Measurements from ENCODE around the gene GABRB3. TPM values are rescaled to one million over a fixed set of nuclear protein-coding genes. Genes with fewer than 3 reads are reported as not detected.
A peak's percentile ranks its signal among the peaks of the same experiment; 100 is the strongest.

The GABRB3 gene
- total RNA-seq, 1 donor from 2014 or later, result 8.8 TPM

- H3K27me3 ChIP-seq, result no peaks in the 10 kb centered on the region
- Mint-ChIP-seq H3K27ac (no peak overlapping the region), H3K27me3 (ENCODE audit: insufficient read depth, low read depth) (no peaks in the 10 kb centered on the region), H3K4me3 (no peak overlapping the region), H3K36me3 (peaks cover 4% of the 10 kb centered on the region), H3K9me3 (peaks cover 17% of the 10 kb centered on the region), H3K4me1 (peaks cover 7% of the 10 kb centered on the region)
- no peaks in the 10 kb centered on the region for H3F3A ChIP-seq (ENCODE audit: low read depth)
- no peaks in the 10 kb centered on the region for H3K4me1 ChIP-seq
- TF ChIP-seq EZH2 (IDR thresholded peaks at IDR 0.05), result no peak
- TF ChIP-seq, protein P1, sequence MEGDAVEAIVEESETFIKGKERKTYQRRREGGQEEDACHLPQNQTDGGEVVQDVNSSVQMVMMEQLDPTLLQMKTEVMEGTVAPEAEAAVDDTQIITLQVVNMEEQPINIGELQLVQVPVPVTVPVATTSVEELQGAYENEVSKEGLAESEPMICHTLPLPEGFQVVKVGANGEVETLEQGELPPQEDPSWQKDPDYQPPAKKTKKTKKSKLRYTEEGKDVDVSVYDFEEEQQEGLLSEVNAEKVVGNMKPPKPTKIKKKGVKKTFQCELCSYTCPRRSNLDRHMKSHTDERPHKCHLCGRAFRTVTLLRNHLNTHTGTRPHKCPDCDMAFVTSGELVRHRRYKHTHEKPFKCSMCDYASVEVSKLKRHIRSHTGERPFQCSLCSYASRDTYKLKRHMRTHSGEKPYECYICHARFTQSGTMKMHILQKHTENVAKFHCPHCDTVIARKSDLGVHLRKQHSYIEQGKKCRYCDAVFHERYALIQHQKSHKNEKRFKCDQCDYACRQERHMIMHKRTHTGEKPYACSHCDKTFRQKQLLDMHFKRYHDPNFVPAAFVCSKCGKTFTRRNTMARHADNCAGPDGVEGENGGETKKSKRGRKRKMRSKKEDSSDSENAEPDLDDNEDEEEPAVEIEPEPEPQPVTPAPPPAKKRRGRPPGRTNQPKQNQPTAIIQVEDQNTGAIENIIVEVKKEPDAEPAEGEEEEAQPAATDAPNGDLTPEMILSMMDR (IDR thresholded peaks at IDR 0.05), result no peak
- no peak overlapping the region for H3K4me3 ChIP-seq
- H3K4me2 ChIP-seq, result no peak overlapping the region
- H4K20me1 ChIP-seq (ENCODE audit: low read depth), result no peaks in the 10 kb centered on the region
- peaks cover 5% of the 10 kb centered on the region for H3K9me3 ChIP-seq (ENCODE audit: low read depth)
- no peaks in the 10 kb centered on the region for H3K36me3 ChIP-seq
- no peaks in the 10 kb centered on the region for H3K79me2 ChIP-seq (ENCODE audit: low read depth)
- peak overlapping the region; percentile 48 for H2AFZ ChIP-seq (replicated peaks)
- H3K27ac ChIP-seq, result no peak overlapping the region
- H3K9ac ChIP-seq, result no peak overlapping the region
- DNase-seq (ENCODE audit: low spot score), result no peak
These were observed 177.3 kb downstream of the GABRB3 start for GRCh38 chr15:26595611-26596010.

DNA sequence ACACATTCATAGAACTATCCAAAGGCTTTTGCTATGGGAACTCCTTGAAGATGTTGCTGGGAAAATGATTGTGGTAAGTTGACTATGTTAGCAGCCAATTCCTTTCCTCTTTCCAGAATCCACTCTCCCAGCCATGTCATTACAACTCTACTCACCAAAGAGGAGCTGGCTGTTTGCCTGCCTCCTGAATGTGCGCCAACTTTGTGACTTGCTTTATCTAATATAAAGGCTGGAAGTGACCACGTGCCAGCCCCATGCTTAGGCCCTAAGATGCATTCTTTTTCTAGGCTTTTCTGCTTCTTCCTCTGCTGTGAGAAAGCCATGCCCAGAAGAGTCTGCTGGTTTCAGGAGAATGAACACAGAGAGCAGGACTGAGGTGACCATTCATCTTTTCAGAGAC, 182.2 kb downstream of the GABRB3 start:
- H3K79me2 ChIP-seq (ENCODE audit: low read depth), result no peaks in the 10 kb centered on the region
- no peak overlapping the region for H3K4me2 ChIP-seq
- Mint-ChIP-seq H3K36me3 (no peaks in the 10 kb centered on the region), H3K27me3 (ENCODE audit: insufficient read depth, low read depth) (no peaks in the 10 kb centered on the region), H3K4me1 (no peaks in the 10 kb centered on the region), H3K4me3 (no peak overlapping the region), H3K27ac (no peak overlapping the region), H3K9me3 (no peaks in the 10 kb centered on the region)
- H3K27me3 ChIP-seq, result no peaks in the 10 kb centered on the region
- H3K9me3 ChIP-seq (ENCODE audit: low read depth), result no peaks in the 10 kb centered on the region
- H4K20me1 ChIP-seq (ENCODE audit: low read depth), result no peaks in the 10 kb centered on the region
- H3K9ac ChIP-seq, result no peak overlapping the region
- H3K36me3 ChIP-seq, result no peaks in the 10 kb centered on the region
- no peak for DNase-seq (ENCODE audit: low spot score)
- H2AFZ ChIP-seq (replicated peaks), result no peak overlapping the region
- TF ChIP-seq, protein P1 (IDR thresholded peaks at IDR 0.05), result no peak
- TF ChIP-seq EZH2phosphoT487 (IDR thresholded peaks at IDR 0.05), result no peak
- TF ChIP-seq EZH2 (IDR thresholded peaks at IDR 0.05), result no peak
- no peak overlapping the region for H3K27ac ChIP-seq
- no peaks in the 10 kb centered on the region for H3F3A ChIP-seq (ENCODE audit: low read depth)
- no peak overlapping the region for H3K4me3 ChIP-seq
- no peaks in the 10 kb centered on the region for H3K4me1 ChIP-seq

DNA sequence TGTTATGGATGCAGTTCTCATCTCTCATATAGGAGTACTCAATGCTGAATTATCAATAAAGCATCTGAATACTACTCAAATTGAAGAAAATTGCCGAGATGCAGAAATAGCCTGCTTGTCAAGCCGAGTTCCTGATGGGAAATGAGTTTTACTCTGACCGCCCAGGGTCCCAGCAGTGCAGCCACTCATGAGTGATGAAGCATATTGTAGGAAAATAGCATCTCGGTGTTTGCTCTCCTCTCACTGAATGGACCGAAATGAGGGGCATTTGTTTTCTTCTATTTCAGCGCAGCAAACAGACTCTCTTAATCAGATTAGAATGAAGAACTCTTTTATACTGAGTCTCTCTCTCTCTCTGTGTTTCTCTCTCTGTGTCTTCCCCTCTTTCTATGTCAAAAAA, 190.0 kb downstream of the GABRB3 start:
- no peaks in the 10 kb centered on the region for H3K4me1 ChIP-seq
- no peaks in the 10 kb centered on the region for H3K9me3 Mint-ChIP-seq
- no peak for DNase-seq (ENCODE audit: low spot score)

More for the DNA sequence above, 190.0 kb downstream of the GABRB3 start:
- no peak overlapping the region for H3K4me2 ChIP-seq
- H3K27me3 Mint-ChIP-seq (ENCODE audit: insufficient read depth, low read depth), result no peaks in the 10 kb centered on the region
- H3K36me3 ChIP-seq, result no peaks in the 10 kb centered on the region
- H3F3A ChIP-seq (ENCODE audit: low read depth), result no peaks in the 10 kb centered on the region
- no peaks in the 10 kb centered on the region for H3K79me2 ChIP-seq (ENCODE audit: low read depth)
- H3K4me3 Mint-ChIP-seq, result no peak overlapping the region
- no peak overlapping the region for H3K9ac ChIP-seq
- H2AFZ ChIP-seq (replicated peaks), result no peak overlapping the region
- no peak overlapping the region for H3K4me3 ChIP-seq
- H3K36me3 Mint-ChIP-seq, result peaks cover 11% of the 10 kb centered on the region
- no peak overlapping the region for H3K27ac Mint-ChIP-seq
- no peaks in the 10 kb centered on the region for H3K4me1 Mint-ChIP-seq
- H4K20me1 ChIP-seq (ENCODE audit: low read depth), result no peaks in the 10 kb centered on the region
- no peaks in the 10 kb centered on the region for H3K9me3 ChIP-seq (ENCODE audit: low read depth)
- TF ChIP-seq, protein P1 (IDR thresholded peaks at IDR 0.05), result no peak
- no peak for TF ChIP-seq EZH2 (IDR thresholded peaks at IDR 0.05)
- no peak for TF ChIP-seq EZH2phosphoT487 (IDR thresholded peaks at IDR 0.05)
- H3K27ac ChIP-seq, result no peak overlapping the region
- no peaks in the 10 kb centered on the region for H3K27me3 ChIP-seq

All from neural progenitor cell (in vitro differentiated cells).